Spleen (tissue), 11 donors: ENCODE results near the gene HINFP. TPM values are rescaled to one million over a fixed set of nuclear protein-coding genes. Genes with fewer than 3 reads are reported as not detected.

ENCODE experiments used
- DNase-seq: peaks from one replicate; pipeline ENCODE4 v3.0.0-alpha.2; 2020
- H3K27ac ChIP-seq, 8 donors: fragments of 200-600 bp; sonication (generic) in 7 of 8; 1 replicate in 4 of 8; 2 replicates in 4 of 8; pipeline versions ENCODE4 v1.5.0 to v1.8.0; 2016 to 2021; ENCODE audit warnings: inconsistent platforms in 4 of 8, mild to moderate bottlenecking in 4 of 8, moderate library complexity in 1 of 8
- H3K27me3 ChIP-seq, 7 donors: fragments of 200-600 bp; sonication (generic) in 6 of 7; replicated peaks in 1 of 7; 1 replicate in 4 of 7; 2 replicates in 3 of 7; pipeline versions ENCODE4 v1.5.0 to v1.8.0; 2016 to 2021; ENCODE audit warnings: inconsistent platforms in 3 of 7, mild to moderate bottlenecking in 1 of 7
- H3K36me3 ChIP-seq, 6 donors: fragments of 200-600 bp; sonication (generic) in 5 of 6; 1 replicate in 4 of 6; 2 replicates in 2 of 6; pipeline versions ENCODE4 v1.5.0 to v1.8.0; 2016 to 2021; ENCODE audit warnings: inconsistent platforms in 2 of 6
- H3K4me1 ChIP-seq, 6 donors: fragments of 200-600 bp; sonication (generic) in 5 of 6; 1 replicate in 3 of 6; 2 replicates in 3 of 6; pipeline versions ENCODE4 v1.5.0 to v1.8.0; 2016 to 2021; ENCODE audit warnings: inconsistent platforms in 3 of 6
- H3K4me3 ChIP-seq, 8 donors: fragments of 200-600 bp; sonication (generic) in 7 of 8; 1 replicate in 4 of 8; 2 replicates in 4 of 8; pipeline versions ENCODE4 v1.5.0 to v1.8.0; 2016 to 2021; ENCODE audit warnings: inconsistent platforms in 4 of 8, mild to moderate bottlenecking in 4 of 8, moderate library complexity in 2 of 8
- H3K9me3 ChIP-seq, 8 donors: fragments of 200-600 bp; sonication (generic) in 7 of 8; 1 replicate in 4 of 8; 2 replicates in 4 of 8; pipeline versions ENCODE4 v1.5.0 to v1.8.0; 2016 to 2021; ENCODE audit warnings: inconsistent platforms in 4 of 8
- CTCF ChIP-seq, 11 experiments: fragments of 200-600 bp in 7 of 11; fragments of 450-650 bp in 4 of 11; sonication (generic) in 4 of 11; IDR thresholded peaks in 8 of 11; conservative IDR thresholded peaks in 3 of 11; 1 replicate in 7 of 11; 2 replicates in 4 of 11; pipeline versions ENCODE4 v1.4.0 to v1.8.0; 2016 to 2021; ENCODE audit warnings: antibody characterized with exemption in 11 of 11, inconsistent platforms in 4 of 11, mild to moderate bottlenecking in 1 of 11
- POLR2A ChIP-seq, 3 donors: fragments of 450-650 bp; IDR thresholded peaks; one replicate each; pipeline ENCODE4 v1.5.1; 2017; ENCODE audit warnings: antibody characterized with exemption in 3 of 3, mild to moderate bottlenecking in 1 of 3
- POLR2AphosphoS5 ChIP-seq, 3 donors: sonication (generic); formaldehyde crosslinking; IDR thresholded peaks; one replicate each; pipeline ENCODE4 v1.5.1; 2017; ENCODE audit warnings: antibody characterized with exemption in 3 of 3
- WGBS, 5 donors: extraction: QIAGEN DNeasy Blood & Tissue Kit in 3 of 5; methylation state at CpG; one replicate each; pipeline versions ENCODE4 v1.1.5 to v1.1.7; 2013 to 2018; 5-methylcytosine and 5-hydroxymethylcytosine counted together
- intact Hi-C: fragments of 100-400 bp; cut with DNase I; formaldehyde crosslinking; loops from one replicate; pipeline ENCODE4 v1.15.0; 2023; ENCODE audit warnings: low total_unique reads
- polyA plus RNA-seq, 3 donors: library from polyadenylated mRNA; stranded (reverse); fragments of 200-250 nt; gene quantifications; one replicate each; pipeline ENCODE4 v1.2.1, GENCODE V29; 2013
- total RNA-seq, 7 donors: library from RNA; depleted of rRNA in 3 of 7; stranded (reverse); fragments of >200 nt in 3 of 7; fragmentation: NEBNext Ultra II Directional in 4 of 7; extraction: Animal tissue kit (Norgen Biotek cat#: 25700) in 4 of 7; gene quantifications; one replicate each; pipeline versions ENCODE4 v1.1.0 to v1.2.1, GENCODE V29; 2016 to 2021
- donor health status: healthy with polysubstance abuse.
- donor health status: DM: no; HTN: no; CAD: no; lungs with moderate emphysema.
- donor health status: DM: no; HTN: no; CAD: no.
- donor health status: Bipolar disorder and iron deficiency.
- donor health status: healthy.
- donor health status: DM: no; HTN: no; CAD: no.
- donor health status: DM: yes; HTN: yes; CAD: no.

The HINFP gene
- total and polyA plus RNA-seq, 10 donors = 12.8 to 40.7 (median 33.0) TPM

GRCh38 chr11:119153049-119153818 lies 31.9 kb downstream of the HINFP start:
- 79 to 86% (median 81%) methylated on average over 9 of the region's 9 CpGs for WGBS, 5 donors
- TF ChIP-seq CTCF (IDR thresholded peaks at IDR 0.05 in 8 of 11, conservative IDR thresholded peaks at IDR 0.05 in 3 of 11) (no peak), POLR2A (IDR thresholded peaks at IDR 0.05) (no peak), POLR2AphosphoS5 (IDR thresholded peaks at IDR 0.05) (no peak)
- Histone ChIP-seq H3K27ac (no peak overlapping the region), H3K36me3 (no peaks in the 10 kb centered on the region), H3K27me3 (peaks cover 0 to 40% (median 22%) of the 10 kb centered on the region in 7 donors), H3K9me3 (no peaks in the 10 kb centered on the region), H3K4me3 (no peak overlapping the region), H3K4me1 (peaks cover 0 to 24% (median 18%) of the 10 kb centered on the region in 6 donors)
- DNase-seq = no peak
- intact Hi-C loops = no loop called here

GRCh38 chr11:119154178-119154577 lies 32.8 kb downstream of the HINFP start:
- Histone ChIP-seq H3K27me3 (peaks cover 0 to 30% (median 13%) of the 10 kb centered on the region in 7 donors), H3K36me3 (no peaks in the 10 kb centered on the region), H3K4me1 (peaks cover 0 to 14% (median 9%) of the 10 kb centered on the region in 6 donors), H3K27ac (no peak overlapping the region), H3K9me3 (no peaks in the 10 kb centered on the region), H3K4me3 (no peak overlapping the region)
- intact Hi-C loops = no loop called here
- no peak for DNase-seq
- no peak for TF ChIP-seq POLR2A (IDR thresholded peaks at IDR 0.05)
- TF ChIP-seq CTCF (IDR thresholded peaks at IDR 0.05 in 8 of 11, conservative IDR thresholded peaks at IDR 0.05 in 3 of 11) = no peak
- TF ChIP-seq POLR2AphosphoS5 (IDR thresholded peaks at IDR 0.05) = no peak
- 89 to 93% (median 91%) methylated on average over 6 of the region's 6 CpGs for WGBS, 5 donors

DNA sequence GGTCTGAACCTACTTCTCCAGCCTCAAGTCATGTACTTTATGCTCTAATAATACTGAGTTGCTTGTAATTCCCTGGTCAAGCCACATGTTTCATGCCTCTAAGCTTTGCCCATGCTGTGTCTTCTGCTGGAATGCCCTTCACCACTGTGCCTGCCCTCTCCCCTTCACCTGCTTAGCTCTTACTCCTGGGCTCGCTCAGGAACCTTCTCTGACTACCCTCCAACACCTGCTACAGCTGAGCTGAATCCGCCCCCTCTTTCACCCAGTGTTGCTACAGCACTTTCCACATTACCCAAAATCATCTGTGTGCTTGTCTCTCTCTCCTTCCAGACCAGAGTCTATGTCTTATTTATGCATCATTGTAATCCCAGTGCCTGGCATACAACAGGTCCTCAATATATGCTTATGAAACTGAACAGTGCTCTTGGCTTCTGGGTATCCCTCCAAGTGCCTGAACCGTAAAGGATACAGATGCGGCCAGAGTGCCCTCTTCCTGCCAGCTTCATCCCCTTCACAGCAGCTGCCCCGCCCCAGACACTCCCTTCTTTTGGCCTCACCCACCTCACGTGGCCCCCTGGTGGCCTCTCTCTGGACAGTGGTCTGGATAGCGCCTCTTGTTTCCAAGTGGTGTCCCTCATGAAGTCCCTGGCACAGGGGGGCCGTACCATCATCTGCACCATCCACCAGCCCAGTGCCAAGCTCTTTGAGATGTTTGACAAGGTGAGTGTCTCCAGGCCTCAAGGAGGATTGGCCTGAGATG lies 34.5 kb downstream of the HINFP start:
- Histone ChIP-seq H3K36me3 (no peaks in the 10 kb centered on the region), H3K9me3 (no peaks in the 10 kb centered on the region), H3K4me1 (no peaks in the 10 kb centered on the region), H3K4me3 (no peak overlapping the region), H3K27ac (no peak overlapping the region), H3K27me3 (peaks cover 0 to 13% (median 0%) of the 10 kb centered on the region in 7 donors)
- TF ChIP-seq POLR2A (IDR thresholded peaks at IDR 0.05) = no peak
- TF ChIP-seq CTCF (IDR thresholded peaks at IDR 0.05 in 8 of 11, conservative IDR thresholded peaks at IDR 0.05 in 3 of 11) = peak in 6 of 11 experiments; percentile 8 to 32 (median 21)
- DNase-seq = no peak
- 42 to 55% (median 45%) methylated on average over 8 of the region's 8 CpGs for WGBS, 5 donors
- intact Hi-C loops = no loop called here

- Histone ChIP-seq H3K9me3 (no peaks in the 10 kb centered on the region), H3K36me3 (no peaks in the 10 kb centered on the region), H3K27me3 (peaks cover 0 to 10% (median 0%) of the 10 kb centered on the region in 7 donors), H3K4me1 (no peaks in the 10 kb centered on the region), H3K27ac (no peak overlapping the region), H3K4me3 (no peak overlapping the region)
- WGBS, 5 donors = 81 to 92% (median 90%) methylated on average over 9 to 10 of the region's 10 CpGs
- intact Hi-C loops = no loop called here
- no peak for DNase-seq
- TF ChIP-seq CTCF (IDR thresholded peaks at IDR 0.05 in 8 of 11, conservative IDR thresholded peaks at IDR 0.05 in 3 of 11) = peak in 1 of 11 experiments; percentile 12
- no peak for TF ChIP-seq POLR2AphosphoS5 (IDR thresholded peaks at IDR 0.05)
Observed at GRCh38 chr11:119156496-119156895, 35.1 kb downstream of the HINFP start.
